ENCODE measurements around the gene MTHFD1.
"Not testable (repeated sequence)": the region's sequence is repeated elsewhere in the genome, so short reads cannot be mapped to it uniquely, and the experiment has no call there.

The MTHFD1 gene

GRCh38 chr14:64387782-64388532, at the start of gene MTHFD1:
MTHFD1 (plus strand) TSS chr14:64388353; CDS start chr14:64388428, 75 bp downstream.
- DNase-seq (ENCODE audit: low read depth in 3 of 3, low spot score in 1 of 3): peak; percentile 92 to 96 (median 93)

DNA sequence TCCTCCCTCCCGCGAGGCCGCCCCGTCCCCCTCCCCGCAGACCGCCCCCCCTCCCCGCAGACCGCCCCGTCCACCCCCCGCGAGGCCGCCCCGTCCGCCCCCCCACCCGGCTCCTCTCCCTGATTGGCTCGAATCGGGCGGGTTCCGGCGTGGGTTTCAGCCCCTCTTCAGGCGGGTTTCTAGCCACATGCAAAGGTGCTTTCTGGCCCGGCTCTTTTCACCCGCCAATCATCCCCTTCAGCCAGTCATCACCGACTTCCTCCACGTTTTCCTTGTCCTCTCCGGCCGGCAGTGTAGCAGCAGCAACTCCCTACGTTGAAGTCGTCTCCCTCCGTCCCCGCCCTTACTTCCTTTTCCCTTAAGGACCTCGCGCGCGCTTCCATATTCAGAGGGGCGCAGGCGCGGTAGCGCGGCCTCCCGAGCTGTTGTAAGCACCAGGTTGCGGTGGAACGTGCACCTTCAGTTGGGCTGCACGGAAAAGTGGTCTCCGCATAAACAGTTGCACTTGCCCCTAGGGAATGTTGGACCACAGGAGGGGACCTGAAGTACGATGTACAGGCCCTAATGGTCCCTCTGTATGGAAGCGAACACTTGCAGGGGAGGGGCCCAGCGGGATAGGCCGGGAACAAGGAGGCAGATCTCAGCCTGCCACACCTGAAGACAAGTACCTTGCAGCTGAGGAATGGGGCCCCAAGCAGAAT, 49.4 kb upstream of the MTHFD1 start:
- DNase-seq (ENCODE audit: low read depth in 3 of 3, low spot score in 1 of 3): peak; percentile 57 to 79 (median 60)

DNA sequence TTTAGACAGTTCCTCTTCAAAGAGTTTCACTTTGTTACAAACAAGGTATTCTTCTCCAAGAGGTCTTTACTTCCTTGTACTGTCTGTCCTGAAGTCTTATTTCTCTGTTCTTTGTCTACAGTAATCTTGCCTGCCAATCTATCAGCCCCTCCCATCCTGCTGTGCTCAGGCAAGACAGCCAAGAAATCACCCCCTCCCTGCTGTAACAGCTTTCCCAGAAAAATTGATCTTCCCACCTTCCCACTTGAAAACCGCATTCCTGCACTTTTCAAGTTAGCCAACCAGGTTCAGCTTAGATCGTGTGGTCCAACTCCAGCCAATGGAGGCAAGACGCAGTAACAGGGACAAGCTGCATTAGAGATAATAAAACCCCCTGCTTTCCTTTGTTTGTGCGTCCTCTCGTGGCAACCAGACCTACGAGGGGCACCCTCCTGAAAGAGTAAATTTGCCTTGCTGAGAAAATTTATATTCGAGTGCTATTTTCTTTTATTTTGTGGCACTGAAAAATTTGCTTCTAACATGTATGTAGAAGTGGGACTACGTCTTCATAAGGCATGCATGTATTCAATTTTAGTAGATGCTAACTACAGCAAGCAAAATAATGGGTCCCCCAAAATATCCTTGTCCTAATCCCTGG, 47.5 kb upstream of the MTHFD1 start:
- no peak for DNase-seq (ENCODE audit: low read depth in 3 of 3, low spot score in 1 of 3)

- no peak for DNase-seq (ENCODE audit: low read depth in 3 of 3, low spot score in 1 of 3)
Observed at GRCh38 chr14:64347748-64348147, 40.4 kb upstream of the MTHFD1 start.

DNA sequence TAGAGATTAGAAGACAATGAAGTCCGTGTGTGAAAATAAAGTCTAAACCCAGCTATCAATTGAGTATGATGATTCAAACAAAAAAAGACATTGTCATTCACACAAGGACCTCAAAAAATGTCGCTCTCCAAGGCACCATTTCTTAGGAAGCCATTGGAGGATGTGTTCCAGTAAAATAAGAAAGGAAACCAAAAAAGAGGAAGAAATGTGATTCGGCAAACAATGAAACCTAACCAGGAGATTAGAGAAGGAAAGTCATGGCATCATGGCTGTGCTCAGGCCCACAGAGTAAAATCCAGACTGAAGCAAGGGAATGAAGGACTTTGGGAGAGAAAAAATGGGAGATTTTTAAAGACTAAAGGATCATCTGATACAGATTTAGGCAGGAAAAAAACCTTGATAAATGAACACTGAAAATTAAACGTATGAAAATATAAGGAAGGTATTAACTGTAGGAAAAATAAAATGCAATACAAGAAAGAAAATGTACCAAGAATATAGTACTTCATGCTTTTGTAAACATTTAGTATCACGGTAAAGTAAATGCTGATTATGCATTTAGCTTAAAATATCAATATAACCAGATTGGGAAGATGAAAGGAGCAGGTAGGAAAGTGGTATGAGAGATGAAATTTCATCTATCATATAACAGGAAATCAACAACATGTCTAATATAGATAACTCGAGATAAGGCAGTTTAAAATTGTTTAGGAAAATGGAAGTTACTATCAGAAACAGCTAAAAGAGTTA, 38.2 kb upstream of the MTHFD1 start:
- DNase-seq (ENCODE audit: low read depth in 3 of 3, low spot score in 1 of 3): no peak

- DNase-seq (ENCODE audit: low read depth in 3 of 3, low spot score in 1 of 3): no peak
Observed at GRCh38 chr14:64363265-64363846, 24.8 kb upstream of the MTHFD1 start.

GRCh38 chr14:64364907-64365306, 23.2 kb upstream of the MTHFD1 start:
- no peak for DNase-seq (ENCODE audit: low read depth in 3 of 3, low spot score in 1 of 3)

- not testable (repeated sequence) for DNase-seq (ENCODE audit: low read depth in 3 of 3, low spot score in 1 of 3)
Observed at GRCh38 chr14:64365358-64365889, 22.7 kb upstream of the MTHFD1 start.

GRCh38 chr14:64369201-64369600, 19.0 kb upstream of the MTHFD1 start:
- no peak for DNase-seq (ENCODE audit: low read depth in 3 of 3, low spot score in 1 of 3)

GRCh38 chr14:64387232-64387781, 846 bp upstream of the MTHFD1 start:
- no peak for DNase-seq (ENCODE audit: low read depth in 3 of 3, low spot score in 1 of 3)

GRCh38 chr14:64388533-64389285, 556 bp downstream of the MTHFD1 start:
- DNase-seq (ENCODE audit: low read depth in 3 of 3, low spot score in 1 of 3): no peak

GRCh38 chr14:64391113-64391725, 3.1 kb downstream of the MTHFD1 start:
- no peak for DNase-seq (ENCODE audit: low read depth in 3 of 3, low spot score in 1 of 3)

- no peak for DNase-seq (ENCODE audit: low read depth in 3 of 3, low spot score in 1 of 3)
Observed at GRCh38 chr14:64391986-64392385, 3.8 kb downstream of the MTHFD1 start.

DNA sequence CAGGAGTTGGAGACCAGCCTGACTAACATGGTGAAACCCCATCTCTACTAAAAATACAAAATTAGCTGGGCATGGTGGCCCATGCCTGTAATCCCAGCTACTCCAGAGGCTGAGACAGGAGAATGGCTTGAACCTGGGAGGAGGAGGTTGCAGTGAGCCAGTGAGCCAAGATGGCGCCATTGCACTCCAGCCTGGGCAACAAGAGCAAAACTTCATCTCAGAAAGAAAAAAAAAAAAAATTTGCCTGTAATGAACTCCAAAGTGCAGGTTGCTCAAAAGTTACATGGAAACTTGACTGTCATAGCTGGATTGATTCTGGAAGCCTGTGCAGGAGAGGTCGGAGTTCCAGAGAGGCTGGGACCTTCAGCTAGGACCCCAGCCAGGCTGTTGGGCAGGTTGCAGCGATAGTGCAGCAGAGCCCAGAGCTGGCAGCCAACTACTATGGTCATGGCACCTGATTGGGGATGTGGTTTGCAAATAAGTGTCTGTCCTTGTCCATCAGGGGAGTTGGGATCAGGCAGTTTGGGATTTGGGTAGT, 5.1 kb downstream of the MTHFD1 start:
- not testable (repeated sequence) for DNase-seq (ENCODE audit: low read depth in 3 of 3, low spot score in 1 of 3)

DNA sequence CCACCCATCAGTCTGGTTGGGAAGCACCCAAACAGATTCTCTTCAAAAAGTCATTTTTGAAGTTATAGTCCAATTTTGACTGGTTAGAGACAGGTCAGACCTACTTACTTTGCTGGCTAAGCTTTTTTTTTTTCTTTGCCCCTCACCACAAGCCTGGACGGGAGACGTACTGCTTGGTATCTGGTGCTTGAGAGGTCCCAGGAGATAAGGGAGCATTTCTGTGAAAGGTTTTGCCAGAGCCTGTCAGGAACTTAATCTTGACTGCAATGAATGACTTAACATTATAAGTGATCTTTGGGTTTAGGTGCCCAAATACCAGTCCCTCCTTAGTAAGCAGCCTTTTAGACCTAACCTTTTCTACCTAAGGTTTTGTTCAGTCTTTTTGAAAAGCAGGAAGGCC, 6.3 kb downstream of the MTHFD1 start:
- no peak for DNase-seq (ENCODE audit: low read depth in 3 of 3, low spot score in 1 of 3)

DNA sequence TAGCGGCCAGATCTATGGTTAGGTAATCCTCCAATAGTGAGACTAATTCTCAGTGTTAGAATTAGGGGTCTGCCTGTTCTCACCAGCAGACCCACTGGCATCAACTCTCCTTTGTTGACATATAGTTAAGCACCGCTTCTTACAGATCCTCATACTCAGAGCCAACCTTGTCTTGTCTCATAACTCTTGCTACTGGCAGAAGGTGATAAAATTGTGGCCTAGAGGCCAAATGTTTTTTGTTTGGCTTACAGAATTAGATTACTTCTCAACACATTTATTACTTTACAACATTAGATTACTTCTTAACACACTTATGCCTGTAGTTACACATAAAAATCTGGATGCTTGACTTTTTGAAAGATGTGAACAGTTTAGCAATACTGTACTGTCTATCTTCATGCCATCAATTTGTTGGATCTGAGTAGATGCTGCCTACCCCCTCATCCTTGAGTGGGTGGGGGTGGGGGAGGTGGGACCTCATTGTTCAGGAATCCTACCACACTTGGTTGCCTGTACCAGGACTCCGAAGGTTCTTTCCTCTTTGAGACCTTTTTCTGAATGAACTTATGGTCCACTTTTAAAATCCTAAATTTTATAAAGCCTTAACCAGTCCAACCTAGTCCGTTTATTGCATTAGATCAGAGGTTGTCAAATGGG, 7.0 kb downstream of the MTHFD1 start:
- no peak for DNase-seq (ENCODE audit: low read depth in 3 of 3, low spot score in 1 of 3)

DNA sequence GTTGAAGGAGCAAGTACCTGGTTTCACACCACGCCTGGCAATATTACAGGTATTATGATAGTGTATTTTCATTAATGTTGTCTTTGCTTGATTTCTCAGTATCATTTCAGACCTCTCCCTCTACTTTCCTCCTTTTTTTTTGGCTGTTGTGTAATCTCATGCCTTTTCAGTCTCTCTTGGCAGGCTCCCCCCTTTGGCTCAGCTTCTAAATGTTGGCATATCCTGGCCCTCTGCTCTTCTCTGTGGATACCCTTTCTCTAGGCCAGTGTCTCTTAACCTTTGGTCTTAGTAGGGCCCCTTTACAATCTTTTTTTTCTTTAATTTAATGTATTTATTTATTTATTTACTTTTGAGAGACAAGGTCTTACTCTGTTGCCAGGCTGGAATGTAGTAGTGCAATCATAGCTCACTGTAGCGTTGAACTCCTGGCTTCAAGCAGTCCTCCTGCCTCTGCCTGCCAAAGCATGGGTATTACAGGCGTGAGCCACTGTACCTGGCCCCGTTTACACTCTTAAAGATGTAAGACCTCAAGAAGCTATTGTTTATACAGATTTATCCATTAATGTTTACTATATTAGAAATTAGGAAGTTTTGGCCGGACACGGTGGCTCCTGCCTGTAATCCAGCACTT, 12.8 kb downstream of the MTHFD1 start:
- DNase-seq (ENCODE audit: low read depth in 3 of 3, low spot score in 1 of 3): no peak

DNA sequence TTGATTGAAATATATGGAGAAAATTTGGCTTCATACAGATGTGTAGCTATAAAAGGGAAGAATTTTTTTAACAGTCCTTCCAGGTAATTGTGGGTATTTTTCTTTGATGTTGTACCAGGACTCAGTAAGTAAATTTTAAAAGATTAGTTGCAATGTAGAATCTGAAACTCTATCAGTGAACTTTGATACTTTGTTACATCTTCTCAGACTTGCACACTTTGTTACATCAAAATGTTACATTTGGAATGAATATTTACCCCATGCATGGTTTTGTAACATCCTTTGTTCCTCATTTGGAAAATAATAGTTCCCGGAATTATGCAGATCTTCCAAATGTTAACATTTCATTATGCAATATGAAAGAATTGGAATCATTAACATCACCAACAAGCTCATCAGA, 13.8 kb downstream of the MTHFD1 start:
- no peak for DNase-seq (ENCODE audit: low read depth in 3 of 3, low spot score in 1 of 3)

All from stimulated activated CD4-positive, alpha-beta T cell treated with anti-CD3 and anti-CD28 coated beads, TNF-alpha, amount 100 ng/mL, for 1 hour (primary cell).